Right ventricle myocardium inferior (tissue), 1 donor: ENCODE data around the gene GREB1L. TPM values are rescaled to one million over a fixed set of nuclear protein-coding genes. Genes with fewer than 3 reads are reported as not detected.
A peak's percentile ranks its signal among the peaks of the same experiment; 100 is the strongest.
"Not testable (repeated sequence)": the region's sequence is repeated elsewhere in the genome, so short reads cannot be mapped to it uniquely, and the experiment has no call there.

Source experiments
- ATAC-seq: fragments of 200-7000 bp; cut with Tn5 transposase; one replicate; pipeline ENCODE4 v1.9.1; 2020; ENCODE audit warnings: mild to moderate bottlenecking, moderate library complexity
- DNase-seq: peaks from one replicate; pipeline ENCODE4 v3.0.0; 2021; ENCODE audit errors: missing footprints
- intact Hi-C: fragments of 100-400 bp; cut with DNase I; formaldehyde crosslinking; loops from one replicate; pipeline ENCODE4 v1.11.0; 2022
- total RNA-seq: library from RNA; stranded (reverse); fragmentation: NEBNext Ultra II Directional; extraction: Animal tissue kit (Norgen Biotek cat#: 25700); gene quantifications from one replicate; pipeline ENCODE4 v1.2.1, GENCODE V29; 2021
- donor health status: DM: no; HTN: yes; CAD: no; lungs with severe emphysema.

Gene GREB1L
- total RNA-seq, 1 donor from 2014 or later, result 6.4 TPM

- DNase-seq (no peak), ATAC-seq (no peak)
- intact Hi-C loops, result no loop called here
Observed at GRCh38 chr18:21260621-21261020, 18.6 kb downstream of the GREB1L start.

- ATAC-seq (no peak), DNase-seq (no peak)
- intact Hi-C loops, result no loop called here
Observed at GRCh38 chr18:21261352-21261751, 19.3 kb downstream of the GREB1L start.

- intact Hi-C loops, result no loop called here
- DNase-seq, result no peak
- no peak for ATAC-seq
Observed at GRCh38 chr18:21262244-21262643, 20.2 kb downstream of the GREB1L start.

GRCh38 chr18:21262979-21263378 lies 20.9 kb downstream of the GREB1L start:
- no peak for DNase-seq
- ATAC-seq, result no peak
- intact Hi-C loops, result no loop called here

- ATAC-seq, result peak; percentile 54
- no peak for DNase-seq
- intact Hi-C loops, result no loop called here
Observed at GRCh38 chr18:21264651-21265050, 22.6 kb downstream of the GREB1L start.

GRCh38 chr18:21265971-21266673 lies 24.1 kb downstream of the GREB1L start:
- DNase-seq (no peak), ATAC-seq (no peak)
- intact Hi-C loops, result no loop called here

- intact Hi-C loops, result no loop called here
- ATAC-seq, result no peak
- DNase-seq, result no peak
Observed at GRCh38 chr18:21267400-21267799, 25.4 kb downstream of the GREB1L start.

GRCh38 chr18:21269349-21269748 lies 27.3 kb downstream of the GREB1L start:
- DNase-seq (no peak), ATAC-seq (no peak)
- intact Hi-C loops, result no loop called here

GRCh38 chr18:21270453-21270852 lies 28.4 kb downstream of the GREB1L start:
- DNase-seq, result no peak
- intact Hi-C loops, result no loop called here
- no peak for ATAC-seq

GRCh38 chr18:21272016-21272579 lies 30.1 kb downstream of the GREB1L start:
- intact Hi-C loops, result no loop called here
- ATAC-seq (no peak), DNase-seq (no peak)

- DNase-seq, result no peak
- intact Hi-C loops, result no loop called here
- no peak for ATAC-seq
Observed at GRCh38 chr18:21273568-21273967, 31.5 kb downstream of the GREB1L start.

- ATAC-seq, result no peak
- no peak for DNase-seq
- intact Hi-C loops, result loop anchor here (2.0 kb wide), 1 partner anchor 55 kb away; no protein-coding TSS in a partner anchor
Observed at GRCh38 chr18:21275645-21276044, 33.6 kb downstream of the GREB1L start.

GRCh38 chr18:21277578-21277977 lies 35.5 kb downstream of the GREB1L start:
- intact Hi-C loops, result loop anchor here (2.0 kb wide), 1 partner anchor 53 kb away; no protein-coding TSS in a partner anchor
- ATAC-seq, result peak; percentile 89
- no peak for DNase-seq

GRCh38 chr18:21278218-21278617 lies 36.2 kb downstream of the GREB1L start:
- intact Hi-C loops, DNase-seq, ATAC-seq: not testable (repeated sequence)

GRCh38 chr18:21281603-21282002 lies 39.6 kb downstream of the GREB1L start:
- intact Hi-C loops, result no loop called here
- DNase-seq, result no peak
- ATAC-seq, result no peak

- intact Hi-C loops, result no loop called here
- ATAC-seq (no peak), DNase-seq (no peak)
Observed at GRCh38 chr18:21284540-21284939, 42.5 kb downstream of the GREB1L start.

GRCh38 chr18:21289827-21290226 lies 47.8 kb downstream of the GREB1L start:
- DNase-seq, result no peak
- intact Hi-C loops, result no loop called here
- ATAC-seq, result no peak

- ATAC-seq (no peak), DNase-seq (no peak)
- intact Hi-C loops, result no loop called here
Observed at GRCh38 chr18:21291106-21291505, 49.1 kb downstream of the GREB1L start.

- ATAC-seq (no peak), DNase-seq (no peak)
- intact Hi-C loops, result no loop called here
Observed at GRCh38 chr18:21293479-21293878, 51.4 kb downstream of the GREB1L start.

- ATAC-seq (no peak), DNase-seq (no peak)
- intact Hi-C loops, result no loop called here
Observed at GRCh38 chr18:21295101-21295500, 53.1 kb downstream of the GREB1L start.

GRCh38 chr18:21296045-21296444 lies 54.0 kb downstream of the GREB1L start:
- DNase-seq (no peak), ATAC-seq (no peak)
- intact Hi-C loops, result no loop called here
